ENCODE results near the gene ZNF839. TPM values are rescaled to one million over a fixed set of nuclear protein-coding genes. Genes with fewer than 3 reads are reported as not detected.
"Not testable (repeated sequence)": the region's sequence is repeated elsewhere in the genome, so short reads cannot be mapped to it uniquely, and the experiment has no call there.

The ZNF839 gene
- total RNA-seq, 4 donors from 2014 or later = 6.7 to 14.1 (median 11.1) TPM

DNA sequence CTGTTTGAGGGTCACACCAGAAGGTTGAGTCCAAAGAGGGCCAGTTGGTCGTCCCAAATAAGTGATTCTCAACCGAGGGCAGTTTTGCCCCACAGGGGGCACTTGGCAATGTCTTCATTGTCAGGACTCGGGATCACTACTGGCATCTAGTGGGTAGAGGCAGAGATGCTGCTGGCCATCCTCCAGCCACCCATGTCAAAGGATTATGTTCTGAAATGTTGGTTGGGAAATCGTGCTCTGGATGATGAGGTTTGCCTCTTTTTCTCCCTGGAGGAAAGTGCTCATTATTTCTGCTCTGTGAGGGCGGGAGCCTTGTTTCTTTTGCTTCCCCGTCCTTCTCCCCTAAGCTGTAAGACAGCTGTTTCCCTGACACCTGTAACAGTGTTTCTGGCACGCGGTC is 3.6 kb downstream of the ZNF839 start:
- in situ Hi-C loops (cut with MboI; ENCODE audit: low pct_ligation_motif_present in 1 of 4, low pct_unique_long_range_greater_than_20kb in 1 of 4, low sequenced_read_pairs in 3 of 4) = loop anchor here in 1 of 4 donors (25.0 kb wide), 3 partner anchors 261 to 611 kb away; partner anchors contain the start of gene DYNC1H1

DNA sequence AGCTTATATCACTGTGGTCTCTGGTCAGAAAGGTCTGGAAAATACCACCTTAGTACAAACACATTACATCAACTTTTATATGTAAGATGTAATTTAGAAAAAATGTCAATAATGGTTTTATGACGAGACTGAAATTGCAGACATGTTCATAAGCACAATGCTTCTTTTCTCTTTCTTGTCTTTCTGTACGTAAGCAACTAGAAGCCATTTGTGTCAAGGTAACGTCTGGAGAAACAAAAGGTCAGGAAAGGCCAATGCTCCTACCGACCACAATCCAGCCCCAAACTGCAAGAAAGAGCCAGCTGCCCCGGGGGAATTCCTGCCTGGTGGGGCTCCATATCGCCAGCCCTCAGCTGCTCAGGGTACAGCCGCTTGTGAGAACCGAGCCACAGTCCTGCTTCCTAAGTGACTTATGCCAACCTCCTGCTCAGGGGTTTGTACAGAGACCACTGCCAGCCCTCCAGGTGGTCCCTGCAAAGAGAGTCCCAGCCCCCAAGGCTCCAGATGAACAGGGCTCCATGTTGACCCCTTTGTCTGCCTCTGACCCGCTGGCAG is 6.3 kb downstream of the ZNF839 start:
- Histone ChIP-seq H3K4me1 (peaks cover under 1 to 11% (median 6%) of the 10 kb centered on the region in 4 donors), H3K36me3 (no peaks in the 10 kb centered on the region), H3K9me3 (no peaks in the 10 kb centered on the region), H3K27ac (no peak overlapping the region), H3K27me3 (no peaks in the 10 kb centered on the region), H3K4me3 (no peak overlapping the region)
- 34 to 58% methylated on average over 5 to 9 of the region's 9 CpGs for WGBS, 2 donors (ENCODE audit: low coverage in 1 of 2)
- in situ Hi-C loops (cut with MboI; ENCODE audit: low pct_ligation_motif_present in 1 of 4, low pct_unique_long_range_greater_than_20kb in 1 of 4, low sequenced_read_pairs in 3 of 4) (no loop called here), intact Hi-C loops (cut with DNase I; ENCODE audit: low total_unique reads) (no loop called here)
- TF ChIP-seq EP300 (IDR thresholded peaks at IDR 0.05; ENCODE audit: low read depth) (no peak), POLR2AphosphoS5 (IDR thresholded peaks at IDR 0.05) (no peak), POLR2A (IDR thresholded peaks at IDR 0.05) (no peak)
- TF ChIP-seq, protein P1, sequence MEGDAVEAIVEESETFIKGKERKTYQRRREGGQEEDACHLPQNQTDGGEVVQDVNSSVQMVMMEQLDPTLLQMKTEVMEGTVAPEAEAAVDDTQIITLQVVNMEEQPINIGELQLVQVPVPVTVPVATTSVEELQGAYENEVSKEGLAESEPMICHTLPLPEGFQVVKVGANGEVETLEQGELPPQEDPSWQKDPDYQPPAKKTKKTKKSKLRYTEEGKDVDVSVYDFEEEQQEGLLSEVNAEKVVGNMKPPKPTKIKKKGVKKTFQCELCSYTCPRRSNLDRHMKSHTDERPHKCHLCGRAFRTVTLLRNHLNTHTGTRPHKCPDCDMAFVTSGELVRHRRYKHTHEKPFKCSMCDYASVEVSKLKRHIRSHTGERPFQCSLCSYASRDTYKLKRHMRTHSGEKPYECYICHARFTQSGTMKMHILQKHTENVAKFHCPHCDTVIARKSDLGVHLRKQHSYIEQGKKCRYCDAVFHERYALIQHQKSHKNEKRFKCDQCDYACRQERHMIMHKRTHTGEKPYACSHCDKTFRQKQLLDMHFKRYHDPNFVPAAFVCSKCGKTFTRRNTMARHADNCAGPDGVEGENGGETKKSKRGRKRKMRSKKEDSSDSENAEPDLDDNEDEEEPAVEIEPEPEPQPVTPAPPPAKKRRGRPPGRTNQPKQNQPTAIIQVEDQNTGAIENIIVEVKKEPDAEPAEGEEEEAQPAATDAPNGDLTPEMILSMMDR (IDR thresholded peaks at IDR 0.05) = no peak
- DNase-seq = no peak

More for the DNA sequence above, 3.6 kb downstream of the ZNF839 start:
- no peak overlapping the region for H3K4me3 ChIP-seq
- DNase-seq = peak; percentile 56
- intact Hi-C loops (cut with DNase I; ENCODE audit: low total_unique reads) = no loop called here
- no peaks in the 10 kb centered on the region for H3K36me3 ChIP-seq
- TF ChIP-seq, protein P1 (IDR thresholded peaks at IDR 0.05) = peak; percentile 35 to 52 (median 46)
- TF ChIP-seq POLR2AphosphoS5 (IDR thresholded peaks at IDR 0.05) = no peak
- 24% methylated on average over 8 of the region's 8 CpGs; no CpG with 5 or more reads in 1 of the 2 donors for WGBS, 2 donors (ENCODE audit: low coverage in 1 of 2)
- H3K4me1 ChIP-seq = peaks cover 12 to 31% (median 21%) of the 10 kb centered on the region in 4 donors
- H3K9me3 ChIP-seq = no peaks in the 10 kb centered on the region
- peak overlapping the region in 2 of 4 donors; percentile 7 to 15 for H3K27ac ChIP-seq
- no peaks in the 10 kb centered on the region for H3K27me3 ChIP-seq

- H3K36me3 ChIP-seq = no peaks in the 10 kb centered on the region
- in situ Hi-C loops (cut with MboI; ENCODE audit: low pct_ligation_motif_present in 1 of 4, low pct_unique_long_range_greater_than_20kb in 1 of 4, low sequenced_read_pairs in 3 of 4) = no loop called here
- TF ChIP-seq, protein P1 (IDR thresholded peaks at IDR 0.05) = no peak
- no peak for TF ChIP-seq POLR2A (IDR thresholded peaks at IDR 0.05)
- no peak for TF ChIP-seq POLR2AphosphoS5 (IDR thresholded peaks at IDR 0.05)
- no peak for TF ChIP-seq EP300 (IDR thresholded peaks at IDR 0.05; ENCODE audit: low read depth)
- H3K9me3 ChIP-seq = no peaks in the 10 kb centered on the region
- peaks cover 0 to 6% (median 2%) of the 10 kb centered on the region in 4 donors for H3K4me1 ChIP-seq
- H3K4me3 ChIP-seq = no peak overlapping the region
- DNase-seq = no peak
- H3K27me3 ChIP-seq = no peaks in the 10 kb centered on the region
- 93 to 100% methylated on average over 6 to 14 of the region's 14 CpGs for WGBS, 2 donors (ENCODE audit: low coverage in 1 of 2)
- no peak overlapping the region for H3K27ac ChIP-seq
- intact Hi-C loops (cut with DNase I; ENCODE audit: low total_unique reads) = no loop called here
These were observed 7.0 kb downstream of the ZNF839 start for GRCh38 chr14:102326583-102326982.

DNA sequence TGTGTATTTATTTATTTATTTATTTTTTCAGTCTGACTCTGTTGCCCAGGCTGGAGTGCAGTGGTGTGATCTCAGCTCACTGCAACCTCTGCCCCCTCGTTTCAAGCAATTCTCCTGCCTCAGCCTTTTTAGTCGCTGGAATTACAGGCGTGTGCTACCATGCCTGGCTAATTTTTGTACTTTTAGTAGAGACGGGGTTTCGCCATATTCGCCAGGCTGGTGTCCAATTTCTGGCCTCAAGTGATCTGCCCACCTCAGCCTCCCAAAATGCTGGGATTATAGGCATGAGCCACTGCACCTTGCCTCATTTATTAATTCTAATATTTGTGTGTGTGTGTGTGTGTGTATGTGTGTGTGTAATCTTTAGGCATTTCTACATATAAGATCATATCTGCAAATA is 9.8 kb downstream of the ZNF839 start:
- H3K27ac ChIP-seq; H3K27me3 ChIP-seq; H3K36me3 ChIP-seq; H3K4me3 ChIP-seq; intact Hi-C loops (cut with DNase I; ENCODE audit: low total_unique reads); in situ Hi-C loops (cut with MboI; ENCODE audit: low pct_ligation_motif_present in 1 of 4, low pct_unique_long_range_greater_than_20kb in 1 of 4, low sequenced_read_pairs in 3 of 4); H3K9me3 ChIP-seq; DNase-seq; H3K4me1 ChIP-seq: not testable (repeated sequence)
- WGBS, 2 donors (ENCODE audit: low coverage in 1 of 2) = 73 to 96% methylated on average over 5 to 6 of the region's 6 CpGs

- Histone ChIP-seq H3K36me3 (peaks cover 0 to 12% (median 0%) of the 10 kb centered on the region in 4 donors), H3K4me1 (no peaks in the 10 kb centered on the region), H3K27ac (no peak overlapping the region), H3K9me3 (no peaks in the 10 kb centered on the region), H3K27me3 (no peaks in the 10 kb centered on the region), H3K4me3 (no peak overlapping the region)
- TF ChIP-seq POLR2A (IDR thresholded peaks at IDR 0.05) = no peak
- no peak for TF ChIP-seq POLR2AphosphoS5 (IDR thresholded peaks at IDR 0.05)
- TF ChIP-seq, protein P1 (IDR thresholded peaks at IDR 0.05) = no peak
- no peak for TF ChIP-seq EP300 (IDR thresholded peaks at IDR 0.05; ENCODE audit: low read depth)
- 90 to 91% methylated on average over 4 to 8 of the region's 8 CpGs for WGBS, 2 donors (ENCODE audit: low coverage in 1 of 2)
- intact Hi-C loops (cut with DNase I; ENCODE audit: low total_unique reads) (no loop called here), in situ Hi-C loops (cut with MboI; ENCODE audit: low pct_ligation_motif_present in 1 of 4, low pct_unique_long_range_greater_than_20kb in 1 of 4, low sequenced_read_pairs in 3 of 4) (no loop called here)
- DNase-seq = no peak
These were observed 11.3 kb downstream of the ZNF839 start for GRCh38 chr14:102330806-102331205.

Measured in transverse colon (tissue), 4 donors.